ENCODE measurements around the gene SKI.

DNA sequence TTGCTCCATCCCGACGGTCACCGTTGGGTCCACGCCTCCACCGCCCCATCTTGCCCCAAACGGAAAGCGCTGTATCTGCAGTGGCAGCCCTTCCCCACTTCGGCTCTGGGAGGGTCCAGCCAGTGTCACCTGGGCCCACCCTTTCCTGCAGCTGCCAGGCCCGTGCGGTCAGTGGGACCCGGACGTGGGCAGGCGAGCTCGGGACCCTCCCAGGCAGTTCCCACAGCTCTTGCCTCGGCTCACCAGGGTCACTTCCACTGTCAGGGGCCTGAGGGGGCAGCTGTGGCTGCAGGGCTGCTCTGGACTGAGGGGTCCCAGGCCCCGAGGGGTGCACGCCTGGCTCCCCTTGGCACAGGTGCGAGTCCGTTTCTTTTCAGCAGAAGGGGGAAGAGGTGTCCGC is 80.7 kb downstream of the SKI start:
- TF ChIP-seq HDAC6 (IDR thresholded peaks at IDR 0.05; ENCODE audit: unreplicated experiment) (no peak), POLR2AphosphoS5 (IDR thresholded peaks at IDR 0.05; ENCODE audit: low read length) (no peak), ZNF24 (IDR thresholded peaks at IDR 0.05) (no peak), SP1 (IDR thresholded peaks at IDR 0.05; ENCODE audit: low read depth, low read length) (no peak), RAD21 (IDR thresholded peaks at IDR 0.05; ENCODE audit: insufficient read depth, low read depth, low read length) (no peak), EZH2 (IDR thresholded peaks at IDR 0.05; ENCODE audit: borderline replicate concordance, control insufficient read depth, low read depth, low read length) (no peak), RCOR1 (conservative IDR thresholded peaks at IDR 0.05; ENCODE audit: low read depth, low read length) (no peak), MXI1 (IDR thresholded peaks at IDR 0.05; ENCODE audit: low read depth, low read length) (no peak)
- TF ChIP-seq, protein P1, sequence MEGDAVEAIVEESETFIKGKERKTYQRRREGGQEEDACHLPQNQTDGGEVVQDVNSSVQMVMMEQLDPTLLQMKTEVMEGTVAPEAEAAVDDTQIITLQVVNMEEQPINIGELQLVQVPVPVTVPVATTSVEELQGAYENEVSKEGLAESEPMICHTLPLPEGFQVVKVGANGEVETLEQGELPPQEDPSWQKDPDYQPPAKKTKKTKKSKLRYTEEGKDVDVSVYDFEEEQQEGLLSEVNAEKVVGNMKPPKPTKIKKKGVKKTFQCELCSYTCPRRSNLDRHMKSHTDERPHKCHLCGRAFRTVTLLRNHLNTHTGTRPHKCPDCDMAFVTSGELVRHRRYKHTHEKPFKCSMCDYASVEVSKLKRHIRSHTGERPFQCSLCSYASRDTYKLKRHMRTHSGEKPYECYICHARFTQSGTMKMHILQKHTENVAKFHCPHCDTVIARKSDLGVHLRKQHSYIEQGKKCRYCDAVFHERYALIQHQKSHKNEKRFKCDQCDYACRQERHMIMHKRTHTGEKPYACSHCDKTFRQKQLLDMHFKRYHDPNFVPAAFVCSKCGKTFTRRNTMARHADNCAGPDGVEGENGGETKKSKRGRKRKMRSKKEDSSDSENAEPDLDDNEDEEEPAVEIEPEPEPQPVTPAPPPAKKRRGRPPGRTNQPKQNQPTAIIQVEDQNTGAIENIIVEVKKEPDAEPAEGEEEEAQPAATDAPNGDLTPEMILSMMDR (IDR thresholded peaks at IDR 0.05 in 2 of 3, conservative IDR thresholded peaks at IDR 0.05 in 1 of 3; ENCODE audit: control insufficient read depth in 2 of 3, extremely low read depth in 1 of 3, insufficient read depth in 1 of 3, low read depth in 3 of 3, low read length in 3 of 3): no peak
